ENCODE data around the gene RPP25L.

GRCh38 chr9:34590381-34591247, 21.3 kb downstream of the RPP25L start:
- TF ChIP-seq CTCF (IDR thresholded peaks at IDR 0.05; ENCODE audit: low read length) = no peak
- no peak for TF ChIP-seq EZH2phosphoT487 (IDR thresholded peaks at IDR 0.05; ENCODE audit: low read length)

Data from MM.1S (cell line).